ENCODE measurements around the gene STKLD1.
"Not testable (repeated sequence)": the region's sequence is repeated elsewhere in the genome, so short reads cannot be mapped to it uniquely, and the experiment has no call there.

STKLD1 gene

GRCh38 chr9:133433351-133433843 lies 57.2 kb downstream of the STKLD1 start:
- Histone ChIP-seq H3K4me1 (ENCODE audit: control insufficient read depth, insufficient read depth, low read length) (no peaks in the 10 kb centered on the region), H3K27ac (ENCODE audit: low read depth, low read length) (no peak overlapping the region), H3K9ac (ENCODE audit: low read length) (no peak overlapping the region), H3K36me3 (ENCODE audit: control insufficient read depth, insufficient read depth, low read length) (no peaks in the 10 kb centered on the region), H3K27me3 (ENCODE audit: control insufficient read depth, insufficient read depth, low read length) (no peaks in the 10 kb centered on the region), H3K4me3 (ENCODE audit: low read length) (no peak overlapping the region)

- Histone ChIP-seq H3K27ac (ENCODE audit: low read depth, low read length) (no peak overlapping the region), H3K4me3 (ENCODE audit: low read length) (no peak overlapping the region), H3K36me3 (ENCODE audit: control insufficient read depth, insufficient read depth, low read length) (no peaks in the 10 kb centered on the region), H3K9ac (ENCODE audit: low read length) (no peak overlapping the region), H3K27me3 (ENCODE audit: control insufficient read depth, insufficient read depth, low read length) (no peaks in the 10 kb centered on the region), H3K4me1 (ENCODE audit: control insufficient read depth, insufficient read depth, low read length) (no peaks in the 10 kb centered on the region)
These were observed 60.5 kb downstream of the STKLD1 start for GRCh38 chr9:133436681-133437080.

GRCh38 chr9:133437753-133438531 lies 61.8 kb downstream of the STKLD1 start:
- no peaks in the 10 kb centered on the region for H3K4me1 ChIP-seq (ENCODE audit: control insufficient read depth, insufficient read depth, low read length)
- H3K9ac ChIP-seq (ENCODE audit: low read length) = no peak overlapping the region
- H3K27me3 ChIP-seq (ENCODE audit: control insufficient read depth, insufficient read depth, low read length) = no peaks in the 10 kb centered on the region
- no peaks in the 10 kb centered on the region for H3K36me3 ChIP-seq (ENCODE audit: control insufficient read depth, insufficient read depth, low read length)
- no peak overlapping the region for H3K4me3 ChIP-seq (ENCODE audit: low read length)
- no peak overlapping the region for H3K27ac ChIP-seq (ENCODE audit: low read depth, low read length)

GRCh38 chr9:133439337-133439736 lies 63.2 kb downstream of the STKLD1 start:
- H3K4me3 ChIP-seq (ENCODE audit: low read length) = no peak overlapping the region
- H3K36me3 ChIP-seq (ENCODE audit: control insufficient read depth, insufficient read depth, low read length) = no peaks in the 10 kb centered on the region
- H3K27ac ChIP-seq (ENCODE audit: low read depth, low read length) = no peak overlapping the region
- no peak overlapping the region for H3K9ac ChIP-seq (ENCODE audit: low read length)
- no peaks in the 10 kb centered on the region for H3K4me1 ChIP-seq (ENCODE audit: control insufficient read depth, insufficient read depth, low read length)
- H3K27me3 ChIP-seq (ENCODE audit: control insufficient read depth, insufficient read depth, low read length) = no peaks in the 10 kb centered on the region

GRCh38 chr9:133440874-133441273 lies 64.7 kb downstream of the STKLD1 start:
- Histone ChIP-seq H3K9ac (ENCODE audit: low read length) (no peak overlapping the region), H3K27ac (ENCODE audit: low read depth, low read length) (no peak overlapping the region), H3K36me3 (ENCODE audit: control insufficient read depth, insufficient read depth, low read length) (no peaks in the 10 kb centered on the region), H3K4me3 (ENCODE audit: low read length) (no peak overlapping the region), H3K4me1 (ENCODE audit: control insufficient read depth, insufficient read depth, low read length) (no peaks in the 10 kb centered on the region), H3K27me3 (ENCODE audit: control insufficient read depth, insufficient read depth, low read length) (no peaks in the 10 kb centered on the region)

GRCh38 chr9:133441571-133441970 lies 65.4 kb downstream of the STKLD1 start:
- Histone ChIP-seq H3K36me3 (ENCODE audit: control insufficient read depth, insufficient read depth, low read length) (no peaks in the 10 kb centered on the region), H3K4me1 (ENCODE audit: control insufficient read depth, insufficient read depth, low read length) (no peaks in the 10 kb centered on the region), H3K4me3 (ENCODE audit: low read length) (no peak overlapping the region), H3K27ac (ENCODE audit: low read depth, low read length) (no peak overlapping the region), H3K9ac (ENCODE audit: low read length) (no peak overlapping the region), H3K27me3 (ENCODE audit: control insufficient read depth, insufficient read depth, low read length) (no peaks in the 10 kb centered on the region)

GRCh38 chr9:133443248-133443647 lies 67.1 kb downstream of the STKLD1 start:
- no peaks in the 10 kb centered on the region for H3K4me1 ChIP-seq (ENCODE audit: control insufficient read depth, insufficient read depth, low read length)
- no peaks in the 10 kb centered on the region for H3K36me3 ChIP-seq (ENCODE audit: control insufficient read depth, insufficient read depth, low read length)
- no peak overlapping the region for H3K4me3 ChIP-seq (ENCODE audit: low read length)
- H3K27ac ChIP-seq (ENCODE audit: low read depth, low read length) = no peak overlapping the region
- H3K27me3 ChIP-seq (ENCODE audit: control insufficient read depth, insufficient read depth, low read length) = no peaks in the 10 kb centered on the region
- H3K9ac ChIP-seq (ENCODE audit: low read length) = no peak overlapping the region

GRCh38 chr9:133443982-133444381 lies 67.8 kb downstream of the STKLD1 start:
- Histone ChIP-seq H3K4me1 (ENCODE audit: control insufficient read depth, insufficient read depth, low read length) (no peaks in the 10 kb centered on the region), H3K27me3 (ENCODE audit: control insufficient read depth, insufficient read depth, low read length) (no peaks in the 10 kb centered on the region), H3K27ac (ENCODE audit: low read depth, low read length) (no peak overlapping the region), H3K9ac (ENCODE audit: low read length) (no peak overlapping the region), H3K4me3 (ENCODE audit: low read length) (no peak overlapping the region), H3K36me3 (ENCODE audit: control insufficient read depth, insufficient read depth, low read length) (no peaks in the 10 kb centered on the region)

- H3K27ac ChIP-seq (ENCODE audit: low read depth, low read length) = no peak overlapping the region
- H3K9ac ChIP-seq (ENCODE audit: low read length) = no peak overlapping the region
- no peaks in the 10 kb centered on the region for H3K27me3 ChIP-seq (ENCODE audit: control insufficient read depth, insufficient read depth, low read length)
- H3K4me1 ChIP-seq (ENCODE audit: control insufficient read depth, insufficient read depth, low read length) = no peaks in the 10 kb centered on the region
- H3K4me3 ChIP-seq (ENCODE audit: low read length) = no peak overlapping the region
- H3K36me3 ChIP-seq (ENCODE audit: control insufficient read depth, insufficient read depth, low read length) = no peaks in the 10 kb centered on the region
These were observed 69.3 kb downstream of the STKLD1 start for GRCh38 chr9:133445293-133445969.

GRCh38 chr9:133448487-133448972 lies 72.4 kb downstream of the STKLD1 start:
- no peaks in the 10 kb centered on the region for H3K36me3 ChIP-seq (ENCODE audit: control insufficient read depth, insufficient read depth, low read length)
- H3K9ac ChIP-seq (ENCODE audit: low read length) = no peak overlapping the region
- H3K27me3 ChIP-seq (ENCODE audit: control insufficient read depth, insufficient read depth, low read length) = no peaks in the 10 kb centered on the region
- H3K4me1 ChIP-seq (ENCODE audit: control insufficient read depth, insufficient read depth, low read length) = no peaks in the 10 kb centered on the region
- no peak overlapping the region for H3K27ac ChIP-seq (ENCODE audit: low read depth, low read length)
- no peak overlapping the region for H3K4me3 ChIP-seq (ENCODE audit: low read length)

GRCh38 chr9:133449760-133450159 lies 73.6 kb downstream of the STKLD1 start:
- Histone ChIP-seq H3K4me1 (ENCODE audit: control insufficient read depth, insufficient read depth, low read length) (no peaks in the 10 kb centered on the region), H3K27ac (ENCODE audit: low read depth, low read length) (no peak overlapping the region), H3K27me3 (ENCODE audit: control insufficient read depth, insufficient read depth, low read length) (no peaks in the 10 kb centered on the region), H3K36me3 (ENCODE audit: control insufficient read depth, insufficient read depth, low read length) (no peaks in the 10 kb centered on the region), H3K4me3 (ENCODE audit: low read length) (no peak overlapping the region), H3K9ac (ENCODE audit: low read length) (no peak overlapping the region)

GRCh38 chr9:133451865-133452264 lies 75.7 kb downstream of the STKLD1 start:
- H3K4me1 ChIP-seq (ENCODE audit: control insufficient read depth, insufficient read depth, low read length); H3K4me3 ChIP-seq (ENCODE audit: low read length); H3K36me3 ChIP-seq (ENCODE audit: control insufficient read depth, insufficient read depth, low read length); H3K27me3 ChIP-seq (ENCODE audit: control insufficient read depth, insufficient read depth, low read length); H3K27ac ChIP-seq (ENCODE audit: low read depth, low read length); H3K9ac ChIP-seq (ENCODE audit: low read length): not testable (repeated sequence)

Measured in rectal smooth muscle tissue (tissue), 1 donor.